NCI-H1092 treated with DMSO at 0.1 percent for 48 hours (cell line): Measurements from ENCODE around the gene R3HDM4.

Source experiments
- DNase-seq: peaks from one replicate; lab custom pipeline; 2025; lab: John Stamatoyannopoulos, UW

R3HDM4 gene

DNA sequence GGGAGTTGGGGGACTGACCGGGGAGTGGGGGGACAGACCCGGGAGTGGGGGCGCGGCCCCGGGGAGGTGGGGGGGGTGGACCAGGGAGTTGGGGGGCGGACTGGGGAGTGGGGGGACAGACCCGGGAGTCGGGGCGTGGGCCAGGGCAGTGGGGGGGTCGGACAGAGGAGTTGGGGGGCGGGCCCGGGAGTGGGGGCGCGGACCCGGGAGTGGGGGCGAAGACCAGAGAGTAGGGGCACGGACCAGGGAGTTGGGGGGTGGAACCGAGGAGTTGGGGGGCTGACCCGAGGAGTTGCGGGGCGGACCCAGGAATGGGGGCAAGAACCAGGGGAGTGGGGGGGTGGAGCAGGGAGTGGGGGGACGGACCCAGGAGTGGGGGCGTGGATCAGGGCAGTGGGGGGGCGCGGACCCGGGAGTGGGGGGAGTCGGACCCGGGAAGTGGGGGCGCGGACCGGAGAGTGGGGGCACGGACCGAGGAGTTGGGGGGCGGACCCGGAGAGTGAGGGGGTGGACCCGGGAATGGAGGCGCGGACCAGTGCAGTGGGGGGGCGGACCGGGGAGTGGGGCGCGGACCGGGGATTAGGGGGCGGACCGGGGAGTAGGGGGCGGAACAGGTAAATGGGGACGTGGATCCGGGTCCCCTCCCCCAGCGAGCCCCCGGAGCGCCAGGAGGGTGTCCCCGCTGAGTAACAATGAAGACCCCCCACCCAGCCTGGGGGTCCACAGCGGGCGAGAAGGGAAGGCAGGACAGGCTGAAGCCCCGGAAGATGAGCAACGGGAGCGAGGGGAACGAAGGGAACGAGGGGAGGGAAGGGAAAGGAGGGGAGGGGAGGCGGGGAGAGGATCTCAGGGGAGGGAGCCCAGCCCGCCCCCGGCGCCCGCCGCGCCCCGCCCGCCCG, 589 bp downstream of the R3HDM4 start:
- peak; percentile 60 for DNase-seq

DNA sequence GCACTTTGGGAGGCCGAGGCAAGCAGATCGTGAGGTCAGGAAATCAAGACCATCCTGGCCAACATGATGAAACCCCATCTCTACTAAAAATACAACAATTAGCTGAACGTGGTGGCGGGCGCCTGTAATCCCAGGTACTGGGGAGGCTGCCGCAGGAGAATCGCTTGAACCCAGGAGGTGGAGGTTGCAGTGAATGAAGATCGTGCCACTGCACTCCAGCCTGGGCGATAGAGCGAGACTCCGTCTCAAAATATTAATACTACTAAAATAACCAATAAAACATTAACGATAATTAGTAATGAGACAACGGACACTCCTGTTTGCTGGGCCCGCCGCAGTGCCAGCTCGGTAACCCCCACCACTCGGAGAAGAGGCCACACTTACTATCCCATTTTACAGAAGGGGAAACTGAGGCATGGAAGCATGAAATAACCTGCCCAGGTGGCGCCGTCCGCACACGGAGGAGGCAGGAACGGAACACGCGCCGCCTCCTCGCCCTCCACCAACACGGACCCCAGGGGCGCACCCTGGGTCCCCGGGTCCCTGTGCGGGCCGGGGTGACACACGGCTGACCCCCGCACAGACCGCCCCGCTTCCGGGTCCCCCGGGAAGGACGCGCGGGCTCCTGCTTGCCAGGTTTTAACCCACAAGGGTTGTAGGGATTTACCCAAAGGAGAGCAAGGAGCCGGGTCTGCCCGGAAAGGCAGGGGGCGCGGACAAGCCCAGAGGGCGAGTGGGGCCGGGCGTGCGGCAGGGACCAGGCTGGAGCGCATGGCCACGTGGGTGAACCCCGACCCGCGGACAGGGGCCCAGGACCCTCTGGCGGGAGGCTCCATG, 1.6 kb downstream of the R3HDM4 start:
- no peak for DNase-seq

DNA sequence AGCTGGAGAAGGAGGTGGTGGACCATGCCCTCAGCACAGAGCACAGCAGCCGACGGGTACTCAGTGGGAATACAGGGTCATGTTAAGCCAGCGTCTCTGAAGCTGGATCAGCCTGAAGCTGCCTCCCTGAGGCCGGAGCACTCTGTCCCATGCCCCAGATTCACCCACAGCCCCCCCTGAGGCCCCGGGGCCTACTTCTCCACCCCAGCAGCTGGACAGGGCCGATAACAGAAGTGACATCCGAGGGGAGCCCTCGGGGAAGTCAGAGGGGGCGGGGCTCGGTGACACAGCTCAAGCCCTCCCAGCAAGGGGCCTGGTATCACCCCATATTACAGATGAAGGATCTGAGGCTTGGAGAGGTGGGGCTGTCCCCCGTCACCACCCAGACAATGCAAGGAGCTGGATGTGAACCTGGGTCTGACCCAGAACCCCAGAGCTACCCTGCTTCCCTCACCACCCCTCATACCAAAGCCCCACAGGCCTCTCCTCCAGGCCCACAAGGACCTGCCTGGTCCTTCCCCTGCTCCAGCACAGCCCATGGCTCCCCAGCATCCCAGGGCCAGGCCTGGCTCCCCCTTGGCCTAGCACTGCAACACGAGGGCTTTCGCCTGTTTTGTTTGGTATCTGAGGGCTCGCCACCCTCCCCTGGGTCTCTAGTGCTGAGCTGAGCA, 5.7 kb downstream of the R3HDM4 start:
- no peak for DNase-seq

DNA sequence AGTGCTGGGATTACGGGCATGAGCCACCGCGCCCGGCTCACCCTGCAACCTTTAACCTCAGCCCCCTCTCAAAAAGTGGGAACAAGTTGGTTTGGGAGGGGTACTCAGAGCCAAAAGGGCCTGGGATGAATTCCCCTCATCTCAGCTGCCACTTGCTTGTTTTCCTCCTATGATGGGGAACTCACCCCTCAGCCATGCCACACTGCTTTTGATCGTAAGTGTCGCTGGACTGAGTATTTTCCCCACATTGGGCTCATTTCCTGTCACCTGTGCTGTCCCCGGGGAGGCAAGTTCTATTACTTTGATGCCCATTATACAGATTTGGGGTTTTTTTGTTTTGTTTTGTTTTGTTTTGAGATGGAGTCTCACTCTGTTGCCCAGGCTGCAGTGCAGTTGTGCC, 6.5 kb downstream of the R3HDM4 start:
- no peak for DNase-seq

DNA sequence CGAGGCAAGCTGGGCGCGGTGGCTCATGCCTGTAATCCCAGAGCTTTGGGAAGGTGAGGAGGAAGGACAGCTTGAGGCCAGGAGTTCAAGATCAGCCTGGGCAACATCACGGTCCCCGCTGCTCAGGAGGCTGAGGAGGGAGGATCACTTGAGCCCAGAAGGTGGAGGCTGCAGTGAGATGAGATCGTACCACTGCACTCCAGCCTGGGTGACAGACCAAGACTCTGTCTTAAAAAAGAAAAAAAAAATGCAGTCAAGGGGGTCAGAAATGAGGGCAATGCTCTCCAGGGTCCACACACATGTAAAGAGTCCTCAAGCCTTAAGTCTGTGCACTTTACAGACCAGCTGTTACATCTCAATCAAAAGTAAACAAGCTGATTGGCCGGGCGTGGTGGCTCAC, 8.5 kb downstream of the R3HDM4 start:
- no peak for DNase-seq

DNA sequence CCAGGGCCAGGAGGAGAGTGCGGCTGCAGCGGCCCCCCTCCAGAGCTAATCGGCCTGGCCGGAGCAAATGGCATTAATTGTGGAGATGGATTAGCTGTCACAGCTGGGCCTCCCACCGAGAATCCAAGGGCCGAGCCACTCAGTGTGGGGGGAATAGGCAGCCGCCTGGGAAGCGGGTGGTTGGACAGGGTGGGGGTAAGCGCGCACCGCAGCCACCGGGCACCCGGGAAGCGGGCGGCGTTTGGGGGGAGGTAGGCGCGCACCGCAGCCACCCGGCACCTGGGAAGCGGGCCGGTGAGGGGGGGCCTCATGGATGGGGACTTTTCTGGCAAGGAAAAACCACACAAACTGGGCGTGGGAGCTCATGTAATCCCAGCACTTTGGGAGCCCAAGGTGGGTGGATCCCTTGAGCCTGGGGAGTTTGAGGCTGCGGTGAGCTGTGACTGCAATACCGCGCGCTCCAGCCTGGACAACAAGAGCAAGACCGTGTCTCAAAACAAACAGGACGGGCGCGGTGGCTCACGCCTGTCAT, 9.7 kb downstream of the R3HDM4 start:
- DNase-seq, result no peak

DNA sequence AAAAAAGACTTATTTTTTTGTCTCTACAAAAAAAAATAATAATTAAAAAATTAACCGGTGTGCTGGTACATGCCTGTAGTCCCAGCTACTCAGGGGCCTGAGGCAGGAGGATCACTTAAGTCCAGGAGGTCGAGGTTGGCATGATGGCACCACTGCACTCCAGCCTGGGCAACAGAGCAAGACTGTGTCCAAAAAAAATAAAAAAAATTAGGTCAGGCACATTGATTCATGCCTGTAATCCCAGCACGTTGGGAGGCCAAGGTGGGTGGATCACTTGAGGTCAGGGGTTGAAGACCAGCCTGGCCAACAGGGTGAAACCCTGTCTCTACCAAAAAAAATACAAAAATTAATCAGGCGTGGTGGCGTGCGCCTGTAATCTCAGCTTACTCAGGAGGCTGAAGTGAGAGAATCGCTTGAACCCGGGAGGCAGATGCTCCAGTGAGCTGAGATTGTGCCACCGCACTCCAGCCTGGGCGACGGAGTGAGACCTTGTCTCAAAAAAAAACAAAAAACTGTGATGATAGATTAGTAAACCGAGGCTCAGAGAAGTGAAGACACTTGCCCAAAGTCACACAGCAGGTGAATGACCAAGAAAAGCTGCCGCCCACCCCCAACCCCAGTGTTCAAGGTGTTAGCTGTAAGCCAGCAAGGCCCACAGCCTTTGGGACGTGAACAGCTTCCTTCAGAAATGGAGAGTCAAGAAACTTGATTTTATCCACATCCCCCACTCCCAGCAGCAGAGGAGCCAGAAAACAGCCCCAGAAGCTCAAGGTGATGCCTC, 10.4 kb downstream of the R3HDM4 start:
- DNase-seq, result no peak

DNA sequence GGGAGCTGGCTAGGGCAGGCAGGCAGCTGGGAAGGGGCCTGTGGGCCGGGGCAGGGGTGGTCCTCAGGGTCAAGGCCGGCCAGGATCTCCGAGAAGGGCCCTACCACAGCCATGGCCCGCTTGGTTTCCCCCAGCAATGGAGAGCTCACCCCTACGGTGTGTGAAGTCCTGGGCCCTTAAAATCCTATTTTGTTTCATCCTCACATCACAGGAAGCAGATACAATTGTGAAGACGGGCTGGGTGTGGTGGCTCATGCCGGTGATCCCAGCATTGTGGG, 11.0 kb downstream of the R3HDM4 start:
- no peak for DNase-seq

DNA sequence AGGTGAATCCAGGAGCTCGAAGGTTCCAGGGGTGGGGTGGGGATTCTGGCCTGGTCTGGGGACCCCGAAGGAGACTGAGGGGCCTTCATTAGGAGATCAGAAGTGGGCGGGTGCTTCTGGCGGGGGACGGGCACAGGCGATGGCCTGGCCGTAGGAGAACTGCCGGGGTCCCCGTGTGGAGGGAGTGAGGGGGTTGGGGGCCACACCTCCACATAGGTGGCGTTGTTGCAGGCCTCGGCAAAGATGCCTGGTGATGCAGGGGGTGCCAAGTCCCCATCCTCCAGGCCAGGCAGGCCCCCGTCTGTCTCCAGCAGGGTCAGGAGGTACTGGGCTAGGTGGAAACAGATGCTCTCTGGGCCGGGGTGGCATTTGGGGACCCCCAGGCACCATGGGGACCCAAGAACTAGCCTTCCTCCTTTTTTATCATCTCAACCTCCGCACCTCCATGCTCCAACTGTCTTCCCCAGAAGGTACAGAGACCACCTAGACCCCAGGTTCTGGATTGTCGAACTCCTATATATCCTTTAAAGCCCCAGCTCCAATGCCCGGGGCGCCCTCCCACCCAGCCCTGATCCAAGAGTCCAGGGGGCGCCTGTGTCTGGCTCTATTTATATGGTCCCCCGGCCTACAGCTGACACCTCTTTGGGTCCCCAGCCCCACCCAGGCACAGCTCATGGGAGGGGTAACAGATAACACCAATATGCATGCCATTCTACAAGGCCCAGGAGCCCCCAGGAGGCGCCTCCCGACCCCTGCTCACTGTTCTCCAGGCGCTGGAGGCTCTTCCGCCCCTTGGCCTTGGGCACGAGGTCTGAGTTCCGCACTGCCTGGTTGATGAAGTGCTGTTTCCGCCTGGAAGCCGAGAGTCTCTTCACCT, 11.6 kb downstream of the R3HDM4 start:
- no peak for DNase-seq

DNA sequence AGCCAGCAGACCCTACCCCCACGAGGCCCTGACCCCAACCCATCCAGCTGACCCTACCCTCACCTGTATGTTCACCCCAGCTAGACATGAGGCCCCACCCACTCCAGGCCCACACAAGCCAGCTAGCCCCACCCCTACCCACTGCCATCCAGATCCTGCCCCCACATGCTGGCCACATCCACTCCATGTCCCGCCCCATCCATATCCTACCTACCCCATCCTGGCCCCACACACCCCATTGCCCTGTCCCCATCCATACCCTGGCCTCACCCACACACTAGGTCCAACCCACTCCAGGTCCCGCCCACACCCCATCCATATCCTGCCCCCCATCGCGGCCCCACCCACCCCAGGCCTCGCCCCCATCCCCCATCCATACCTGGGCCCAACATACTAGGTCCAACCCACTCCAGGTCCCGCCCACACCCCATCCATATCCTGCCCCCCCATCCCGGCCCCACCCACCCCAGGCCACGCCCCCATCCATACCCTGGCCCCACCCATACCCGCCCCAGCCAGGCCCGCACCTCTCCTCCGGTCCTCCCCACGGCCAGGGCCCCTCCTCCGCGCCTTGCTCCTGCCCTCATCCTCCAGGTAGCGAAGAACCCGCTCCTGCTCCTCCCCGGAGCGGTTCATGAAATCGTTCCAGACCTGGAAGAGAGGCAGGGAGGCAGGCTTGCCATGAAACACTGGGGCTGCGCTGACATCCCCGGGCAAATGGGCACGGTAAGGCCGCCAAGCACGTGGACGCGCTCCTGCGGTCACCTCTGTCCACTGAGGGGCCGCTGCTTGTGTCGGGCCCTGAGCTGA, 12.5 kb downstream of the R3HDM4 start:
- DNase-seq, result no peak

DNA sequence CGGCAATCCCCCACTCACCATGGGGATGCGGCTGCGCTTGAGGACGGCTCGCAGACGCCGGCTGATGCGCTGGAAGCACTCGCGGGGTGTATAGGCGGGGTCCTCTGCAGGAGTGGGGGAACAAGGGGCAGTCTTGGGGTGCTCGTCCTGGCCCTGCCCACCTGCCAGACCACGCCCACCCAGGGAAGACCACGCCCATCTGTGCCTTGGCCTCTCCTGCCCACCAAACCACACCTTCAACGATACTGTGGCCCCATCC, 13.0 kb downstream of the R3HDM4 start:
- no peak for DNase-seq

DNA sequence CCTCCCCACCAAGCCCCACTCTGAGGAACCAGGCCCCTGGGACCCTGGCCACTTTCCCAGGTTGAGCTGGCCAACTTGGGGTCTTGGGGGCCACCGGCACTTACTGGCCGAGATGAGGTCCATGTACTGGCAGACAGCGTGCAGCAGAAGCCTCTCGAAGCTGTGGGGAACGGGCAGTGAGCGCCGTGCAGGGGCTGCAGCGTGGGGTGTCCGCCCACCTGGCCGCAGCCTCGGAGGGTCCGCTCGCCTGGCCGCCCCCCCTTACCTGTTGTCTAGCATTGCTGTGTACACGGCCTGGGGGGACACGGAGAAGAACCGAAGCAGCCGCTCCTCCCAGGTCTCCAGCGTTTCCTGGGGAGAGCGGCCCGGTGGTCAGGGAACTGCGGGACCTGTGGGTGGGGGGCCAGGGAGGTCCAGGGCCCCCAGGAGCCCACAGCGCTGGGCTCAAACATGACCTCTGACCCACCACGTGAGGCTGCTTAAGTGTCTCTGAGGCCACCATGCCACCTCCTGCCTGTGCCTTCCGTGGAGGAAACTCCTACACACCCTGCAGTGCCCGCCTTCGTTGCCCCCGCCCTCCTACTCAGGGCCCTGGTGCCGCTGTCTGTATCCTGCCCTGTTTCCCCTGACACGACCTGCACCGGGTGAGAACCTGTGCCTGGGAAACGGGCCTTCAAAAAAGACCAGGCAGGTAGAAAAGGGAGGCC, 13.5 kb downstream of the R3HDM4 start:
- no peak for DNase-seq

DNA sequence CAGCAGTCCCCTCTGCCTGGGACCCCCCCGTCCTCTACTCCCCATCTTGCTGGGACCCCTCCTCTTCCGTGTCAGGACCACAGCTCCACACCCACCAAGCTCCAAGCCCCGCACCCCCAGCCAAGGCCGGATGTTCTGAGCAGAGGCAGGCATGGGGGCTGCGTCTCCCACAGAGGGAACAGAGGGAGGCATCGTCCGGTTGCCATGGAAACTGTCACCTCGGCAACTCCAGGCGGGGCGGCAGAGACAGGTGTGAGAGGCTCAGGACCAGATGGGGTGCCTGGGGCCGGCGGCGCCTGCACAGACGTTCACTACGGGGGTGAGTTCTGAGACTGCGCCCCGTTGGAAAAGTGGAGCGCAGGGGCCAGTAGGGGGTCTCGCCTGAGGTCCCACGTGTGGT, 14.4 kb downstream of the R3HDM4 start:
- DNase-seq, result no peak

DNA sequence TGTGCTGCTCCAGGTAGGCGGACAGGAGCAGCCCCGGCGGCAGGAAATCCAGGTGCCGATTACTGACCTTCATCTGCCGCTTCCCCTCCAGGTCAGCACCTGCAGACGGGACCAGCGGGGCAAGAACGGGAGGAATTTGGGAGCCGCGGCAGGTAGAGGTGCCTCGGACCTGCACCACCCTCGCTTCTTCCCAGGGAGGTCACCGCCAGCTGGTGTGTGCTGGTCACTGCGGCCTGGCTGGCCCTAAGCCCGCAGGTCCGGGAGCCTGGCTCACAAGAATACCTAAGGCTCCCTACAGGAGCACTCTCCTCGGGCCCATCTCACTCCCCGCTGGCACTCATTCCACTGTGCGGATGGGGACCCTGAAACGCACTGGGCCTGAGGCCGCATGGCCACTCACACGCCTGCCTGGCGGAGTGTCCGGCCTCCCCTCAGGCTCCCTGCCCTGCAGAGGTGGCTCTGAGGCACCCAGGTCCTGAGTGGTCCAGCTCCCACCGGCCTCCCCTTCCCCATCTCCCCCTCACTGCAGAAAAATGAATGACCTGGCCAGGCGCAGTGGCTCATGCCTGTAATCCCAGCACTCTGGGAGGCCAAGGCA, 15.5 kb downstream of the R3HDM4 start:
- DNase-seq, result no peak

DNA sequence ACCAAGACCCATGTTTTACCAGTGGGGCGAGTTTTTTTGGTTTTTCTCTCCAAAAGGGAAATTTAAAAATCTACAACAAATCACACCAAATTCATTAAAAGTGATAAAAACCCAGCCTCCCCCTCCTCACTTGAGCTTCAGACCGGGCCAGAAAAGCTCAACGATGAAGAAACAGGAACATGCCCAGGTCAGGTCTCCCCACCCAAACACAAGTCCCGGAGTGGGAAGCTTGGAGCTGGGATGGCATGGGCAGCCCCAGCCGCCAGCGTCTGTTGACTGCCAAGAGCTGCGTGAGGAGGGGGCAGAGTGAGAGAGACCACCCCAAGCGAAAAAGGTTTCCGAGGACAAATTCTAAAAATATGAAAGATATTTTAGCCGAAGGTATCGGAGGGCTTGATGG, 16.0 kb downstream of the R3HDM4 start:
- no peak for DNase-seq

DNA sequence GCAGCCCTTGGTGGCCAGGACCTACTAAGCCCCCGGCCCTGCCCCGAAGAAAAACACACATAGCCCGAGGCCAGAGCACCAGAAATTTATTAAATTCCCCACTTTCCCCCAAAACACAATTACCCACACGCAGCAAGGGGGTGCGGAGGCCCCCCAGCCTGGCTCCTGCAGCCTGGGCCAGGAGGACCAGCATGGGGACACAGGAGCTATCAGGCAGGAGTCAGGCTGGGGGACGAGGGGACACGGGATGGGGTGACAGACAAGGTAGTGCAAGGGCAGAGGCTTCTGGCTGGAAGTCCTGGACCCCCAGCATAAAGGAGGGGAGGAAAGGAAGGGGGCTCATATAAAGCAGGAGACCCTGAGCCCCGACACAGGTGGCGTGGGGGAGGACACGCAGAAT, 16.6 kb downstream of the R3HDM4 start:
- no peak for DNase-seq

DNA sequence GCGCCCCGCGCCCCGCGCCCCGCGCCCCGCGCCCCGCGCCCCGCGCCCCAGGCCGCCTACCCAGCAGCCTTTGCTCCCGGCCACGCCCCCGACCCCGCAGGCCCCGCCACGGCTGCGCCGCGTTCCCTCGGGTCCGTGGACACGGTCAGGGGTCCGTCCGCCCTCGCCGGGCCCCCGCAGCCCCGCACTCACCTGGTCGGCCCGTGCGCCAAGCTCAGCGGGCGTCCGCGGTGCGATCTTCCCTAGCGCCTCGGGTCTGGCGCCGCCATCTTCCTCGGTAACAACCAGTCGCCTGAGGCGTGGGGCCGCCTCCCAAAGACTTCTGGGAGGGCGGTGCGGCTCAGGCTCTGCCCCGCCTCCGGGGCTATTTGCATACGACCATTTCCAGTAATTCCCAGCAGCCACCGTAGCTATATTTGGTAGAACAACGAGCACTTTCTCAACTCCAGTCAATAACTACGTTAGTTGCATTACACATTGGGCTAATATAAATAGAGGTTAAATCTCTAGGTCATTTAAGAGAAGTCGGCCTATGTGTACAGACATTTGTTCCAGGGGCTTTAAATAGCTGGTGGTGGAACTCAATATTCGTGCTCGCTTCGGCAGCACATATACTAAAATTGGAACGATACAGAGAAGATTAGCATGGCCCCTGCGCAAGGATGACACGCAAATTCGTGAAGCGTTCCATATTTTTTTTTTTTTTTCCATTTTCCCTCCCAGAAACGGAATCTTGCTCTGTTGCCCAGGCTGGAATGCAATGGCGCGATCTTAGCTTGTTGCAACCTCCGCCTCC, 19.9 kb downstream of the R3HDM4 start, which contains the start of the genes MED16 and RNU6-9:
MED16 (minus strand) TSS at position 294 of the 796 bp plus-strand sequence. CDS start 2,056 bp downstream, outside the sequence.
RNU6-9 (plus strand) TSS at position 591 of the 796 bp plus-strand sequence.
- DNase-seq, result peak; percentile 97

DNA sequence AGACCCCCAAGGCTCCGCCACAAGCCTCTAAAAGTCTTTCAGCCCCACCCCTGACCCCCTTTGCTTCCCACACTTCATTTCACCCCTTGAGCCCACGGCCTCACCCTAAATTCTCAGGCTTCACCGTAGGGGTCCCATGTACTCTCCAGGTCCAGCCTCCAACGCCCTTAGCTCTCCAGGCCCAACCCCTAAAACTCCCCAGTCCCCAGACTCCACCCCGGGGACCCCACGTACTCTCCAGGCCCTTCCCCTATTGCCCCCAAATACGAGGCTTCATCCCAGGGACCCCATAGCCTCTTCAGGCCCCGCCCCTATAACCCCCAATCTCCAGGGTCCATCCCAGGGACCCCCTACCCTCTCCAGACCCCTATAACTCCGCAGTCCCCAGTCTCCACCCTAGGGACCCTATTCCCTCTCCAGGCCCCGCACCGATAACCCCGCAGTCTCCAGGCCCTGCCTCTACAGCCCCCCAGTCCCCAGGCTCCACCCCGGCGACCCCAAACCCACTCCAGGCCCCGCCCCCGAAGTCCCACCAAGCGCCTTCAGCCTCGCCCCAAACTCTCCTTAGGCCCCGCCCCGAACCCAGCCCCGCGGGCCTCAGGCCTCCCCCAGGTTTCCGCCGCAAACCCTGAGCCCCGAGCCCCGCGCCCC, 20.7 kb downstream of the R3HDM4 start:
- DNase-seq, result peak; percentile 40
